ENCODE data around the gene CPAMD8.
A peak's percentile ranks its signal among the peaks of the same experiment; 100 is the strongest.

The CPAMD8 gene

DNA sequence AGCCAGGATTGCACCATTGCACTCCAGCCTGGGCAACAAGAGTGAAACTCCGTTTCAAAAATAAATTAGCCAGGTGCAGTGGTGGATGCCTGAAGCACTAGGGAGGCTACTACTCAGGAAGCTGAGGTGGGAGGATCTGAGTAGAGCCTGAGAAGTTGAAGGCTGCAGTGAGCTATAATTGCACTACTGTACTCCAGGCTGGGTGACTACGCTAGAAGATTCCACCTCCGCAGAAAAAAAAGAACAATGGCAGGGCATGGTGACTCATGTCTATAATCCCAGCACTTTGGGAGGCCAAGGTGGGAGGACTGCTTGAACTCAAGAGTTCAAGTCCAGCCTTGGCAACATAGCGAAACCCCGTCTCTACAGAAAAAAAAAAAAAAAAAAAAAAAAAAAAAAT, 28.1 kb upstream of the CPAMD8 start:
- TF ChIP-seq, protein P1, sequence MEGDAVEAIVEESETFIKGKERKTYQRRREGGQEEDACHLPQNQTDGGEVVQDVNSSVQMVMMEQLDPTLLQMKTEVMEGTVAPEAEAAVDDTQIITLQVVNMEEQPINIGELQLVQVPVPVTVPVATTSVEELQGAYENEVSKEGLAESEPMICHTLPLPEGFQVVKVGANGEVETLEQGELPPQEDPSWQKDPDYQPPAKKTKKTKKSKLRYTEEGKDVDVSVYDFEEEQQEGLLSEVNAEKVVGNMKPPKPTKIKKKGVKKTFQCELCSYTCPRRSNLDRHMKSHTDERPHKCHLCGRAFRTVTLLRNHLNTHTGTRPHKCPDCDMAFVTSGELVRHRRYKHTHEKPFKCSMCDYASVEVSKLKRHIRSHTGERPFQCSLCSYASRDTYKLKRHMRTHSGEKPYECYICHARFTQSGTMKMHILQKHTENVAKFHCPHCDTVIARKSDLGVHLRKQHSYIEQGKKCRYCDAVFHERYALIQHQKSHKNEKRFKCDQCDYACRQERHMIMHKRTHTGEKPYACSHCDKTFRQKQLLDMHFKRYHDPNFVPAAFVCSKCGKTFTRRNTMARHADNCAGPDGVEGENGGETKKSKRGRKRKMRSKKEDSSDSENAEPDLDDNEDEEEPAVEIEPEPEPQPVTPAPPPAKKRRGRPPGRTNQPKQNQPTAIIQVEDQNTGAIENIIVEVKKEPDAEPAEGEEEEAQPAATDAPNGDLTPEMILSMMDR (IDR thresholded peaks at IDR 0.05): no peak

DNA sequence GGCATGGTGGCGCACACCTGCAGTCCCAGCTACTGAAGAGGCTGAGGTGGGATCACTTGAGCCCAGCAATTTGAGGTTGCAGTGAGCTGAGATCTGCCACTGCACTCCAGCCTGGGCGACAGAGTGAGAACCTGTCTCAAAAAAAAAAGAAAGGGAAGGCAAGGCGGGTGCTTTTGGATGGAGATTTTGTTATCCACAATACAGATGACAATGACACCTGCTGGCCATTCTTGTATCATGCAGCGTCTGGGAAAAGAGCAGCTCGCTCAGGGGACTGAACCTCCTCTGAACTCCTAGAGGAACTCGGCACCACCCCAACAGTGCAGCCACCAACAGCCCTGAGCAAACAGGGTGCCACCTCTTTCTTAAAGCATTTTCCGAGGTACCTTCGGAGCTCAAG, 25.8 kb upstream of the CPAMD8 start:
- TF ChIP-seq, protein P1 (IDR thresholded peaks at IDR 0.05): peak; percentile 66

DNA sequence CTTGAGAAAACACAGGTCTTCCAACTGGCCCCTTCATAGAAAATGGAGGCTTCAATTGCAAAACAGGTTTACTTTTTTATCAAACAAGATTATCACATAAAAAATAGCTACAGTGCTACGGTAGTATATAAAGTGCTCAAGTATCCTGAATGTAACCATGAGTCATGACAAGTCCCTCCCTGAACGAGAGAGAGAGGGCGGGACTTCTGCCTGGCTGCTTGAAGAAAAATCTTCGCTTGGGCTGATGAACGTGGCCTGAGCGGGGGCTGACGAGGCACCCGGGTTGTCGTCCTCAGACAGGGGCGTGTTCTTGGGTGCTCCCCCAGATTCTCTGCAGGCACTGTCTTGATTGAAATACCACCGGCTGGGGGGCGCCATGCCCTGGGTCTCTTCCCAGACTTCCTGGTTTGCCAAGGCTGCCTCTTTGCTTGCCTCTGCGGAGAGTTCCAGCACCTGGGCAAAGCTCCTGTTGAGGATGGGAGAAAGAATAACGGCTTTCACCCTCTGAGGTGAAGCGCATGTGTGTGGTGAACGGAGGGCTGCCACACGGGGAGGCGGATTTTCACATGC, 23.2 kb upstream of the CPAMD8 start:
- TF ChIP-seq, protein P1 (IDR thresholded peaks at IDR 0.05): no peak

DNA sequence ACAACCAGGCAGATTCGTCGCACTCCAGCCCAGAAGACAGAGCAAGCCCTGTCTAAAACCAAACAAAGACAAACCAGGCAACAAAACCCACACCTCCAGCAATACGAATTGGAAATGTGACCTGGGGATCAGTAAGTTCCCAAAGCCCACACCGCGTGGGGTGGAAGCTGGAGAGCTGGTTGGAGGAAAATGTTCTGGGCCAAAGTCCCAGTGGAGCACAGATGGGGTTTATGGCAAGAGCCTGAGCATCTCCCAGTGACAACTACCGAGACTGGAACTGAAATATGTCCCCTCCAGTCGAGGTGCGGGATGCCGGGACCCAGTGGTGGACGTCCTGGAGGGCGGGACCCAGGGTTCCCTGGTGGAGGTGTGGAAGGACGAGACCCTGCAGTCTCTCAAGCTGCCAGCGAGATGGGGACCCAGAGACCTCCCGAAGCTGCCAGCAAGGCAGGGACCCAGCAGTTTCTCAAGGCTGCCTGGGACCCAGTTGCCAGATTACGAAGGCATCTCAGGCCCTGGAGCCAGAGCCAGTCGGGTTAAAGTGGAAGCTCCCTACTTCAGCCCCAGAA, 22.4 kb upstream of the CPAMD8 start:
- TF ChIP-seq, protein P1 (IDR thresholded peaks at IDR 0.05): no peak

DNA sequence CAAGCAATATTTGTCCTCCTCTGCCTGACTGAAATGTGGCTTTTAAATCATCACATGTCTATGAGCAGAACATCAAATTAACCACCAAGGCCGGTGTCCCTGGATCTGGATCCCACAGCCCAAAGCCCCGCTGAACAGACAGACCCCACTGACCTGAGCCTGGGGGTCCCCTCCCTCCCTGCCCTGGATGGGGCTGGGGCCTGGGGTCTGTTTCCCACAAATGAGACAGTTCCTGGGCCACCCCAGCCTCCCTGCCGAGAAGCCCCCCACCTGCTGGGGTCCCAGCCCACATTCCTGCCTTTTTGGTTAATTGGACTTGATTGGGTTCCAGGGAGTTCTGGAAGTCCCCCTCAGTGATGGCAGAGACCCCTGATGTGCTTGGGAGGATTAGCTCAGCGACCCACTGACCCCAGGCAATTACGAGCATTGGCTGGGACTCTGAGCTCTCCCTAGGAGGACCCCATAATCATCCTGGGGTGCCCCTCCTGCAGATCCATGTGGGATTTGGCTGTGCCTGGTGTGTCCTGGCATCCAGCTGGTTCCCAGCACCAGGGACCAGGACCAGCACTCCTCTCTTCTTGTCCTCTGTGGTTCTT, 19.4 kb upstream of the CPAMD8 start:
- TF ChIP-seq, protein P1 (IDR thresholded peaks at IDR 0.05): no peak

DNA sequence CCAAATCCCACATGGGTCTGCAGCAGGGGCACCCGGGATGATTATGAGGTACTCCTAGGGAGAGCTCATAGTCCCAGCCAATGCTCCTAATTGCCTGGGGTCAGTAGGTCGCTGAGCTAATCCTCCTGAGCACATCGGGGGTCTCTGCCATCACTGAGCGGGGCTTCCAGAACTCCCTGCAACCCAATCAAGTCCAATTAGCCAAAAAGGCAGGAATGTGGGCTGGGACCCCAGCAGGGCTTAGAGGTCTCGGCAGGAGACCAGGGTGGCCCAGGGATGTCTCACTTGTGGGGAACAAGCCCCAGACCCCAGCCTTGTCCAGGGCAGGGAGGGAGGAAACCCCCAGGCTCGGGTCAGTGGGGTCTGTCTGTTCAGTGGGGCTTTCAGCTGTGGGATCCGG, 17.1 kb upstream of the CPAMD8 start:
- TF ChIP-seq, protein P1 (IDR thresholded peaks at IDR 0.05): no peak

DNA sequence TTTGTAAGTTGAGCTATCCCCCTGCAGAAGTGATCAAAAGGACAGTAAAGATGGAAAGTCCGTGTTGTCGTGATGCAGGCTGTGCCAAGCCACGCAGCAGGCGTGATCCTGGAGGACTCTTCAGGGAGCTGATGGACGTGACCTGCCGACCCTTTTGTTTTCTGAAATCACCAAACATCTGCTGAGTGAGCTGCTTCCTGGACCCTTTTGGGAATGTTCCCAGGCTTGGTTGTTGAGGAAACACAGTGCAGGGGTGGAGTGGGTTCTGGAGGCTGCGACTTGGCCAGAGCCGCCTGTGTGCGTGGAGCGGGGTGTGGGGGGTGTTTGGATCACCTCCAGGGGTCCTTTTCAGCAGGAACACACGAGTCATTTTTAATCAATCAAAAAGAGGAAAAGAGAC, 15.4 kb upstream of the CPAMD8 start:
- TF ChIP-seq, protein P1 (IDR thresholded peaks at IDR 0.05): no peak

Data from LNCAP (cell line).